Stimulated activated CD4-positive, alpha-beta T cell treated with anti-CD3 and anti-CD28 coated beads, Interleukin-1b, Interleukin-23, amount 100 ng/mL, for 24 hours (primary cell): Measurements from ENCODE around the gene RNASE8.

ENCODE experiments used
- DNase-seq, 4 experiments: peaks; one replicate each; pipeline ENCODE4 v3.0.0-alpha.2; 2020; ENCODE audit warnings: low read depth in 4 of 4, low spot score in 1 of 4

RNASE8 gene

DNA sequence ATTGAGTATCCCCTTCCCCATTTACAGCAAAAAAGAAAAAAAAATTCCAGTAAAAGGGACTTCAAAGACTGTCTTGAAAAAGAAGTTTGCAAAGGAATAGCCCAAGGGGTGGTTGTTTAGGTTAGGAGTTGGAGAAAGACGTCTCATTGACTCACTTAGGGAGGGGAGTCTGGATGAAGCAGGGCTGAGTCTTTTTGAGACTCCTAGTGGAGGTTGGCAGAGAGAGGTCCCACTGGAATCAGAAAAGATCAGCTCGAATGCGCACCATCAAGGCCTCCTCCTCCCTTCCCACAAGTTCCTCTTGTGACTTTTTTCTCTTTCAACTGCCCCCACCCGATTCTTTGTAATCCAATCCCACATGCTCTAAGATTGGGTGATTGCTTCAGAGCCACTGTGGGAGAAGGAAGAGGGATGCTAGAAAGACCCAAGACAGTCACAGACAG, 14.4 kb downstream of the RNASE8 start:
- DNase-seq, result no peak

DNA sequence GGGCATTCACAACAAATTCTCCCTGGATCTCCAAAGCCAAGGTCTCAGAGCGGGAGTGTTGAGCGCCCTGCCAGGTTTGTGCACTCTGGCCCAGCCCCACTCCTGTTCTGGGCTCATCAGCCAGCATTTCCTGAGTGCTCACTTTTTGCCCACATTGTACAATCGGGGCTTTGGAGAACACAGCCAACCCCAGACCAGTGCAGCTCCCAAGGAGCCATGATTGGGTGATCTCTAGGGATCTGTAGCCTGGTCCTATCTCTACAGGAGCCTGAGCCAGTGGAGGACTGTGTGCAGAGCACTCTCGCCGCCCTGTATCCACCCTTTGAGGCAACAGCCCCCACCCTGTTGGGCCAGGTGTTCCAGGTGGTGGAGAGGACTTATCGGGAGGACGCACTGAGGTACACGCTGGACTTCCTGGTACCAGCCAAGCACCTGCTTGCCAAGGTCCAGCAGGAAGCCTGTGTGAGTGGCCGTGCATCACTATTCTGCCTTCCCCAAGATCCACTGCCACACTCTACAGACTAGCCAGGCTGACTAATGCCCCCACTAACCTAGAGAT, 15.2 kb downstream of the RNASE8 start:
- DNase-seq, result no peak

DNA sequence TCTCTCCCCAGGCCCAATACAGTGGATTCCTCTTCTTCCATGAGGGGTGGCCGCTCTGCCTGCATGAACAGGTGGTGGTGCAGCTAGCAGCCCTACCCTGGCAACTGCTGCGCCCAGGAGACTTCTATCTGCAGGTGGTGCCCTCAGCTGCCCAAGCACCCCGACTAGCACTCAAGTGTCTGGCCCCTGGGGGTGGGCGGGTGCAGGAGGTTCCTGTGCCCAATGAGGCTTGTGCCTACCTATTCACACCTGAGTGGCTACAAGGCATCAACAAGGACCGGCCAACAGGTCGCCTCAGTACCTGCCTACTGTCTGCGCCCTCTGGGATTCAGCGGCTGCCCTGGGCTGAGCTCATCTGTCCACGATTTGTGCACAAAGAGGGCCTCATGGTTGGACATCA, 16.3 kb downstream of the RNASE8 start:
- no peak for DNase-seq

DNA sequence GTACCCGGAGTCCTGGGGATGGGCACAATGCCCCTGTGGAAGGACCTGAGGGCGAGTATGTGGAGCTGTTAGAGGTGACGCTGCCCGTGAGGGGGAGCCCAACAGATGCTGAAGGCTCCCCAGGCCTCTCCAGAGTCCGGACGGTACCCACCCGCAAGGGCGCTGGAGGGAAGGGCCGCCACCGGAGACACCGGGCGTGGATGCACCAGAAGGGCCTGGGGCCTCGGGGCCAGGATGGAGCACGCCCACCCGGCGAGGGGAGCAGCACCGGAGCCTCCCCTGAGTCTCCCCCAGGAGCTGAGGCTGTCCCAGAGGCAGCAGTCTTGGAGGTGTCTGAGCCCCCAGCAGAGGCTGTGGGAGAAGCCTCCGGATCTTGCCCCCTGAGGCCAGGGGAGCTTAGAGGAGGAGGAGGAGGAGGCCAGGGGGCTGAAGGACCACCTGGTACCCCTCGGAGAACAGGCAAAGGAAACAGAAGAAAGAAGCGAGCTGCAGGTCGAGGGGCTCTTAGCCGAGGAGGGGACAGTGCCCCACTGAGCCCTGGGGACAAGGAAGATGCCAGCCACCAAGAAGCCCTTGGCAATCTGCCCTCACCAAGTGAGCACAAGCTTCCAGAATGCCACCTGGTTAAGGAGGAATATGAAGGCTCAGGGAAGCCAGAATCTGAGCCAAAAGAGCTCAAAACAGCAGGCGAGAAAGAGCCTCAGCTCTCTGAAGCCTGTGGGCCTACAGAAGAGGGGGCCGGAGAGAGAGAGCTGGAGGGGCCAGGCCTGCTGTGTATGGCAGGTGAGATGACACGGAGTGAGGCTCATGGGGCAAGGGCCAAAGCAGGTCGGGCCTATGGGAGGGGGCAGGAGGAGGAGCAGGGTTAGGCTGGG, 17.0 kb downstream of the RNASE8 start:
- no peak for DNase-seq

DNA sequence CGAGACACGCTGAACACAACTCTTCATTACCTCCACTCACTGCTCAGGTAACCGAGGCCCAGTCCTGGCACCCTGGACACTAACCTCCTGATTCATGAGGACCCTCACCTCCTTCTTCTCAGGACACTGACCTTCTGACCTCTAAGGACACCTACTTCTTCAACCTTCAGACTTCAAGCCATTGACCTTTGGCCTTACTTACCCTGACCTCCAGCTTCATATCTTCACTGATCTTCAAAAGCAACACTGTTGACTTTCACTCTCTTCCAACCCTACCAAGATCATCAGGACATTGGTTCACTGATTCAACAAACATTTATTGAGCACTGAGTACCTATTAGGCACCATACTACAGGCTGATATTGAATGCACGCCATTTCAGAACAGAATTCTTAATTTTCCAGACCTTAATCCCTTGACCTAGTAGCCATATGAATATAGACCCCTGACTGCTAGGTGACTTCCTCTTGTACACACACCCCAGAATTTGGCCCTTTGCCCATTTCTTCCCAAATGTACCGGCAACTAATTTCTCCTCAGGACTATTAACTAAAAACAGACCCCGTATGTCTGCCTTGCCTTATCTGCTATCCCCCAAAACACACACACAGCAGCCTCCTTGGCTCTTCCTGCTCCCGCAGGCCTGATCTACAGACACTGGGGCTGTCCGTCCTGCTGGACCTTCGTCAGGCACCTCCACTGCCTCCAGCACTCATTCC, 18.3 kb downstream of the RNASE8 start:
- DNase-seq, result no peak

DNA sequence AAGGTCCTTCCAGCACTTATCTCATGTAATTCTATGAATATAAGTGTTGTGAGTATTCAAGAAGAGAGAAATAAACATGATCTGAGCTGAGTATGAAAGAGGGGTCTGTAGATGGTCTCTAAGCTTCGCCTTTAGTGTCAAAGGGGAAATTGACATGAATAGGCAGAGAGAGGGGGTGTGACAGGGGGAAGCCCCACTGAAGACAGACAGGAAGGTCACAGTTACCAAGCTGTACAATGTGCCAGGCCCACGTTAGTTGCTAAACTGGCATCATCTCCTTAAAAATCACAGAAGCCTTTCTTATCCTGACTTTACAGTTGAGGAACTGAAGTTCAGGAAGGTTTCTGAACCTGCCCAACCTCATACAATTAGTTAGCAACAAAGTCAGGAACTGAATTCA, 20.1 kb downstream of the RNASE8 start:
- no peak for DNase-seq

DNA sequence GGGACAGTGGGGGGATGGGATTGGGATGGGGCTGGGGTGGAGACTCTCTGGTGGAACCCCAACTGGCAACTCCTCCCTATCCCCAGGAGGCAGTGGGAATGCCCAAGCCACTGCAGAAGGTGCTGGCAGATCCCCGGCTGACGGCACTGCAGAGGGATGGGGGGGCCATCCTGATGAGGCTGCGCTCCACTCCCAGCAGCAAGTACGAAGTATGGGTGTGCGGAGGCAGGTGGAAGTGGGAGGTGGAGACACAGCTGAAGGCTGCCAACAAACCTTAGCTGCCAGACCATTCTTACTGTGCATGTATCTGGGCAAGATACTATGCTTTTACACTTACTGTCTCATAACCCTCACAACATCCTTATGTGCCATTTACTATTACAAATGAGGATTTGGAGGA, 20.7 kb downstream of the RNASE8 start:
- no peak for DNase-seq

DNA sequence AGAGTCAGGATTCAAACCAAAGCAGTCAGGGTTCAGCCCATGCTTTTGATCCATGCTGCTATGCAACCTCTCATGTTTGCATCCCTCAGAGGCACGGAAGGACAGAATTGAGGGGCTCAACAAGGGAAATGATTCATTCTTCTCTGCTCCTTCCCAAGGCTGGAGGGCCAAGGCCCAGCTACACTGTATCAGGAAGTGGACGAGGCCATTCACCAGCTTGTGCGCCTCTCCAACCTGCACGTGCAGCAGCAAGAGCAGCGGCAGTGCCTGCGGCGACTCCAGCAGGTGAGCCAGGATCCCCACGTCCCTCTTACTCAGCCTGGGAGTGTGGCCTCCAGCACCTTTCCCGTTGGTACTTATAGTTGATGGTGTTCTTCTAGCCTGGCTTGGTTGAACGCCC, 21.1 kb downstream of the RNASE8 start:
- DNase-seq, result no peak

DNA sequence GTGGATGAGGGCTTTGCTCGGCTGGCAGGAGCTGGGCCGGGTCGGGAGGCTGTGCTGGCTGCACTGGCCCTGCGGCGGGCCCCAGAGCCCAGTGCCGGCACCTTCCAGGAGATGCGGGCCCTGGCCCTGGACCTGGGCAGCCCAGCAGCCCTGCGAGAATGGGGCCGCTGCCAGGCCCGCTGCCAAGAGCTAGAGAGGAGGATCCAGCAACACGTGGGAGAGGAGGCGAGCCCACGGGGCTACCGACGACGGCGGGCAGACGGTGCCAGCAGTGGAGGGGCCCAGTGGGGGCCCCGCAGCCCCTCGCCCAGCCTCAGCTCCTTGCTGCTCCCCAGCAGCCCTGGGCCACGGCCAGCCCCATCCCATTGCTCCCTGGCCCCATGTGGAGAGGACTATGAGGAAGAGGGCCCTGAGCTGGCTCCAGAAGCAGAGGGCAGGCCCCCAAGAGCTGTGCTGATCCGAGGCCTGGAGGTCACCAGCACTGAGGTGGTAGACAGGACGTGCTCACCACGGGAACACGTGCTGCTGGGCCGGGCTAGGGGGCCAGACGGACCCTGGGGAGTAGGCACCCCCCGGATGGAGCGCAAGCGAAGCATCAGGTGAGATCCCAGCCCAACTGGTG, 24.0 kb downstream of the RNASE8 start:
- DNase-seq, result no peak

DNA sequence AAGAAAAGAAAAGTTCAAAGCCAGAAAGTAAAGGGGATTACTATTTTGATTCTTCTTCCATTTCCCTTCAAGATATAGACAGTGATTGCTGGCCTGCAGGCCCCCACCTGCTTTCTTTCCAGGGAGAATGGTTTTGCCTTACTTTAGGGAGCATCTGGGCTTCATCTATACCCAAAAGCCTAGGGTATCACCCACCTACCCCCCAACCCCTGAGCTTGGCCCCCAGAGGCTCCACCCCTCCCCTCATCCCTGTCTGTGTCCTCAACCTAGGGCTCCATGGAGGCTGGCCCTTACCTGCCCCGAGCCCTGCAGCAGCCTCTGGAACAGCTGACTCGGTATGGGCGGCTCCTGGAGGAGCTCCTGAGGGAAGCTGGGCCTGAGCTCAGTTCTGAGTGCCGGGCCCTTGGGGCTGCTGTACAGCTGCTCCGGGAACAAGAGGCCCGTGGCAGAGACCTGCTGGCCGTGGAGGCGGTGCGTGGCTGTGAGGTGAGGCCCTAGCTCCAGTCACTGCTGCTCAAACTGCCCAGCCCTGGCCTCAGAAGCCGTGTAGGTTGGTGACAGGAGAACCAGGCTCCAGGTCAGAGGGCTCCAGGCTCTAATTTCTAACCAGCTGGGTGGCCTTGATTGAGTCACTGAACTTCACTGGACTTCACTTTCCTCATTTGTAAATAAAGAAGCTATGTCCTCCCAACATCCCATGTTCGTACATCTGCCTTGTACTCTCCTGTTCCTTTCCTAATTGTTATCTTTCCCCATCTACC, 26.1 kb downstream of the RNASE8 start:
- DNase-seq, result no peak

DNA sequence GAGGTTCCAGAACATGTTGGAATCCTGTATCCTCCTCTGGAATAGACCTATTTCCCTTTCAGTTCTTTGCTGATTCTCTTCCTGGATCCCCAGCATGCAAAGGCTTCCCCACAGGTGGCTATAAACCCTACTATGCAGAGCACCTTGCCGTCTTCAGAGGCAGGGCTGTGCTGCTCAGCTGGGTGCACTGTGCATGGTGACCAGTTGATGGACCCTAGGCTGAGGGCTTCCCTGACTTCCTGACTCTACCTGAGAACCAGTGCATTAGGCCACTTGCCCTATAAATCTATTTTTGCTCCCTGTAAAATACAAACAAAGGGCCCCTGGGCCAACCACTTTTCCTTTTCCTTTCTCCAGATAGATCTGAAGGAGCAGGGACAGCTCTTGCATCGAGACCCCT, 26.8 kb downstream of the RNASE8 start:
- no peak for DNase-seq

DNA sequence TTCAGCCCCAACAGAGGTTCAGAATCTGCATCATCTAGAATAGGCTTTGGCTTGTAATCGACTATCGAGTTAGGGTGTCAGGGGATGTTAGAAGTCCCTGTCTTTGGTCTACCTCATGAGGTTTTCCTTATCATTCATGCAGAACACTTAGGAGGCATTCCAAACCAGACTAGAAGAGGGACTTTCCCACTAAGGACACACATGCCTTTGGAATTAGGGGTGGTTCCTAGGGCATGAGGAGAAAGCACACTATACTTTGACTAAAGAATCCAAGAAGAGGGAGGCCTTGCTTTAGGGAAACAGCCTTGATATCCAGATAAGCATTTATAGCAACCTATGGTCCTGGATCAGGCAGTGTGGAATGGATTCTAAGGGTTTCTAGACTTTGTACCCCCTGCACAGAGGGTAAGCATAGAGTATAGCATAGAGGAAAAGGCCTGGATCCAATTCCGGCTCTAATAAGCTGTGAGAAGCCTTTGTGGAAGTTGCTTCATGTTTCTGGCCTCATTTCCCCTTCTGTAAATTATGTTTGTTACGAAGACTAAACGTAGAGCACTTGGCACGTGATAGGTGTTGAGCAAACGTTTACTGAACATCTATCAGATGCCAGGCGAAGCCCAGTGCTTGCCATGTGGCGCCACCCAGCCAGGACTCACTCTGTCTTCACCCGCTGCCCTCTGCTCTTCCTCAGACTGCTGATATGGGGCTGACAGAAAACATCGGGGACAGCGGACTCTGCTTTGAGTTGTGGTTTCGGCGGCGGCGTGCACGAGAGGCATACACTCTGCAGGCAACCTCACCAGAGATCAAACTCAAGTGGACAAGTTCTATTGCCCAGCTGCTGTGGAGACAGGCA, 27.6 kb downstream of the RNASE8 start:
- DNase-seq, result no peak

DNA sequence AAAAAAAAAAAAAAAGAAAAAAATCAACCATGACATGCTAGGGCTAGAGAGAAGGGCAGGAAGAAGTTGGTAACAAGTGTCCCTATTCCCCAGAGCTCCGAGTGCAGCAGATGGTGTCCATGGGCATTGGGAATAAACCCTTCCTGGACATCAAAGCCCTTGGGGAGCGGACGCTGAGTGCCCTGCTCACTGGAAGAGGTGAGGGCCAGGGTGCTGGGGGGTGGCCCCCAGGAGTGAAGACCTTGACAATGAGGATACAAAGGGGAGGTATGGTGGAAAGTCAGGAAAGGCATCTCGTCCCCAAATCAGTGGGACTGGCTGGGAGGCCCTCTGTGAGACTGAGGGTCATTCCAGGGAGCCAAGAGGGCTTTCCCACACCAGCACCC, 29.3 kb downstream of the RNASE8 start:
- no peak for DNase-seq

DNA sequence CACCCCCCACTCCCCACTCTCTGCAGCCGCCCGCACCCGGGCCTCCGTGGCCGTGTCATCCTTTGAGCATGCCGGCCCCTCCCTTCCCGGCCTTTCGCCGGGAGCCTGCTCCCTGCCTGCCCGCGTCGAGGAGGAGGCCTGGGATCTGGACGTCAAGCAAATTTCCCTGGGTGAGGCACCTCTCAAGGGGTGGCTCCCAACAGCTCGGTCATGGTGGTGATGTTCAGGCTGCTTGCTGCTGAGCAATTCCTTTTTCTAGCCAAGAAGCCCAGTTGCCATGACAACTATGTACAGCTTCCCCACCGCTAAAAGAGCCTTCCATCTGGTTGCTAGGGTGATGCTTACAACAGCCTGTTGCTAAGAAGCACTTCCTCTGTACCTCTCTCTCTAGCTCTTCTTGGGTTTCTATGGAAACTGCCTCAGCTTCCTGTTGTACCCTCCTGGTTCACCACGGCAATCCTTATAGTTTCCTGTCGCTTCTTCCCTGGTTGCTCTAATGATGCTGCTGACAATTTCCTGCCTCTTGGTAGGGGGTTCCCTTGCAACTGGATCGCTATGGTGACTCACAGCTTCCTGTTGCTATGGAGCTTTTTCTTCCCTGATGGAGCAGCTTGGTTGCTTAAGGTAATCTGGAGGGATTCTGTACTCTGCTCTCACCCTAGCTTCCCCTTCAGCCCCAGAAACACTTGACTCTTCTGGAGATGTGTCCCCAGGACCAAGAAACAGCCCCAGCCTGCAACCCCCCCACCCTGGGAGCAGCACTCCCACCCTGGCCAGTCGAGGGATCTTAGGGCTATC, 29.9 kb downstream of the RNASE8 start:
- no peak for DNase-seq

DNA sequence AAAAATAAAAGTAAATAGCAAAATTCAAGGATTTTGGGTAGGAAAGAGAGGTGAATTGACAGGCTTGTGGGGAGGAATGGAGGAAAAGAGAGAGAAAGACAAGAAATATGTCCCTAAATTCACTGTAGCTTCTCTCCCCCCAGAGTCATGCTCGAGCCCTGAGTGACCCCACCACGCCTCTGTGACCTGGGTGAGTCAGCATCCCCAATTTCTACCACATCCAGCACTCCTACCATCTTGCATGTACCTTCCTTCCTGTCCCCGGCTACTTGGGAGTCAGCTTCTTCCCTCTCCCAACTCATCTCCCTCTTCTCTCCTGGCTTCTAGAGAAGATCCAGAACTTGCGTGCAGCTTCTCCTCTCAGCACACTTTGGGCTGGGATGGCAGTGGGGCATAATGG, 31.1 kb downstream of the RNASE8 start:
- DNase-seq, result no peak

DNA sequence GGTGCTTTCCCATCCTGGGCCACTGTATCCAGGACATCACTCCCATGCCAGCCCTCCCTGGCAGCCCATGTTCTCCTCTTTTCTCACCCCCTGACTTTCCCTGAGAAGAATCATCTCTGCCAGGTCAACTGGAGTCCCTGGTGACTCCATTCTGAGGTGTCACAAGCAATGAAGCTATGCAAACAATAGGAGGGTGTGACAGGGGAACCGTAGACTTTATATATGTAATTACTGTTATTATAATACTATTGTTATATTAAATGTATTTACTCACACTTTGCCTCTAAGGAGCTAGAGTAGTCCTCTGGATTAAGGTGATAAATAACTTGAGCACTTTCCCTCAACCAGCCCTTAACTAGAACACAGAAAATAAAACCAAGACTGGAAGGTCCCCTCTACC, 31.6 kb downstream of the RNASE8 start:
- DNase-seq, result no peak

DNA sequence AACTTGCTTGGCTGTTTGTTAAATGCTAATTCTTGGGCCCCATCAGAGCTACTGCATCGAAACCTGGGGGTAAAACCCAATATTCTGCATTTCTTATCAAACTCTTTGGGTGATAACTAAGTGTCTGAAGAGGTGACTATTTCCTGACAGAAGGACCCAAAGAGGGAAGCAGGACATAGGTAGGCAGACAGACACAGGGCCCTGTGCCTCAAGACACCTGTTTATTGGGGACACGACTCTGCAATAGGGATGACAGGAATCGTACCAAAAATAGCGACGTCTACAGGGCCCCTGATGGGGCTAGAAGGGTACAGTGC, 32.2 kb downstream of the RNASE8 start:
- no peak for DNase-seq

DNA sequence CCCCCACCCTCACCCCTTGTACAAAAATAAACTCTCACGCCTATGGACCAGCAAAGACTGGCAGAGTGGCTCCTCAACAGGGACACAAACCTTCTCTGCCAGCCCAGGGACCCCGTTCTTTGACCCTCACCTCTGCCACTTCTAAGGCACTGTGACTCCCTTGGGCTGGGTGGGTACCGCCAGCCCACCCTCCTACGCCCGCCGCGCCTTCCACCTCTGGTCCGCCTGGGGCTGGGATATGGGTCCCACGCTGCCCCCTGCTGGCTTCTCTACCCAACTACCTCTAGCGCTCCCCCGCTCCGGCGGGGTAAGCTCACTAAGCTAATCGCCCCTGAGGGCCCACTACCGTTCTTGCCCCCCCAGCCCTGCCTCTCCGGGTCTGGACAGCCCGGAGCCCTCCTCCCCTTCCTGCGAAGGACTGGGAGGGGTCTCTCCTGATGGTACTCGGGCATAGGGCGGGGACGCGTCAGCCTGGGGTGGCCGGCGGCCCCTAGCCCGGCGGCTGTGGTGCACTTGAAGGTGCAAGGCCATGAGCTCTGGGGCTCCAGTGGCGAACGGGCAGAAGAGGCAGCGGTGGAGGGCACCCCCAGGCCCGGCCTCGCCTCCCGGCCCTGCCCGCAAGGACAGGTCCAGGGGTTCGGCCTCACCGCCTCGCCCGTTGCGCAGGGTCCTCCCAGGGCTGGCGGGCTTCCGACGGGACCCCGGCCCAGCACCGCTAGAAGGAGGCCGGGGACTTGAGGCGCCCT, 32.7 kb downstream of the RNASE8 start:
- no peak for DNase-seq
